Spleen (tissue), 11 donors: ENCODE data around the gene DAZAP1. TPM values are rescaled to one million over a fixed set of nuclear protein-coding genes. Genes with fewer than 3 reads are reported as not detected.

ENCODE experiments used
- DNase-seq: peaks from one replicate; pipeline ENCODE4 v3.0.0-alpha.2; 2020
- H3K27ac ChIP-seq, 8 donors: fragments of 200-600 bp; sonication (generic) in 7 of 8; 1 replicate in 4 of 8; 2 replicates in 4 of 8; pipeline versions ENCODE4 v1.5.0 to v1.8.0; 2016 to 2021; ENCODE audit warnings: inconsistent platforms in 4 of 8, mild to moderate bottlenecking in 4 of 8, moderate library complexity in 1 of 8
- H3K27me3 ChIP-seq, 7 donors: fragments of 200-600 bp; sonication (generic) in 6 of 7; replicated peaks in 1 of 7; 1 replicate in 4 of 7; 2 replicates in 3 of 7; pipeline versions ENCODE4 v1.5.0 to v1.8.0; 2016 to 2021; ENCODE audit warnings: inconsistent platforms in 3 of 7, mild to moderate bottlenecking in 1 of 7
- H3K36me3 ChIP-seq, 6 donors: fragments of 200-600 bp; sonication (generic) in 5 of 6; 1 replicate in 4 of 6; 2 replicates in 2 of 6; pipeline versions ENCODE4 v1.5.0 to v1.8.0; 2016 to 2021; ENCODE audit warnings: inconsistent platforms in 2 of 6
- H3K4me1 ChIP-seq, 6 donors: fragments of 200-600 bp; sonication (generic) in 5 of 6; 1 replicate in 3 of 6; 2 replicates in 3 of 6; pipeline versions ENCODE4 v1.5.0 to v1.8.0; 2016 to 2021; ENCODE audit warnings: inconsistent platforms in 3 of 6
- H3K4me3 ChIP-seq, 8 donors: fragments of 200-600 bp; sonication (generic) in 7 of 8; 1 replicate in 4 of 8; 2 replicates in 4 of 8; pipeline versions ENCODE4 v1.5.0 to v1.8.0; 2016 to 2021; ENCODE audit warnings: inconsistent platforms in 4 of 8, mild to moderate bottlenecking in 4 of 8, moderate library complexity in 2 of 8
- H3K9me3 ChIP-seq, 8 donors: fragments of 200-600 bp; sonication (generic) in 7 of 8; 1 replicate in 4 of 8; 2 replicates in 4 of 8; pipeline versions ENCODE4 v1.5.0 to v1.8.0; 2016 to 2021; ENCODE audit warnings: inconsistent platforms in 4 of 8
- POLR2A ChIP-seq, 3 donors: fragments of 450-650 bp; IDR thresholded peaks; one replicate each; pipeline ENCODE4 v1.5.1; 2017; ENCODE audit warnings: antibody characterized with exemption in 3 of 3, mild to moderate bottlenecking in 1 of 3
- POLR2AphosphoS5 ChIP-seq, 3 donors: sonication (generic); formaldehyde crosslinking; IDR thresholded peaks; one replicate each; pipeline ENCODE4 v1.5.1; 2017; ENCODE audit warnings: antibody characterized with exemption in 3 of 3
- WGBS, 5 donors: extraction: QIAGEN DNeasy Blood & Tissue Kit in 3 of 5; methylation state at CpG; one replicate each; pipeline versions ENCODE4 v1.1.5 to v1.1.7; 2013 to 2018; 5-methylcytosine and 5-hydroxymethylcytosine counted together
- intact Hi-C: fragments of 100-400 bp; cut with DNase I; formaldehyde crosslinking; loops from one replicate; pipeline ENCODE4 v1.15.0; 2023; ENCODE audit warnings: low total_unique reads
- polyA plus RNA-seq, 3 donors: library from polyadenylated mRNA; stranded (reverse); fragments of 200-250 nt; gene quantifications; one replicate each; pipeline ENCODE4 v1.2.1, GENCODE V29; 2013
- total RNA-seq, 7 donors: library from RNA; depleted of rRNA in 3 of 7; stranded (reverse); fragments of >200 nt in 3 of 7; fragmentation: NEBNext Ultra II Directional in 4 of 7; extraction: Animal tissue kit (Norgen Biotek cat#: 25700) in 4 of 7; gene quantifications; one replicate each; pipeline versions ENCODE4 v1.1.0 to v1.2.1, GENCODE V29; 2016 to 2021
- TF ChIP-seq, protein P1 (sequence below), 11 experiments: fragments of 200-600 bp in 7 of 11; fragments of 450-650 bp in 4 of 11; sonication (generic) in 4 of 11; IDR thresholded peaks in 8 of 11; conservative IDR thresholded peaks in 3 of 11; 1 replicate in 7 of 11; 2 replicates in 4 of 11; pipeline versions ENCODE4 v1.4.0 to v1.8.0; 2016 to 2021; ENCODE audit warnings: antibody characterized with exemption in 11 of 11, inconsistent platforms in 4 of 11, mild to moderate bottlenecking in 1 of 11
- donor health status: healthy with polysubstance abuse.
- donor health status: DM: no; HTN: no; CAD: no; lungs with moderate emphysema.
- donor health status: DM: no; HTN: no; CAD: no.
- donor health status: Bipolar disorder and iron deficiency.
- donor health status: healthy.
- donor health status: DM: no; HTN: no; CAD: no.
- donor health status: DM: yes; HTN: yes; CAD: no.

Gene DAZAP1
- total and polyA plus RNA-seq, 10 donors: 43.8 to 137 (median 99.6) TPM

DNA sequence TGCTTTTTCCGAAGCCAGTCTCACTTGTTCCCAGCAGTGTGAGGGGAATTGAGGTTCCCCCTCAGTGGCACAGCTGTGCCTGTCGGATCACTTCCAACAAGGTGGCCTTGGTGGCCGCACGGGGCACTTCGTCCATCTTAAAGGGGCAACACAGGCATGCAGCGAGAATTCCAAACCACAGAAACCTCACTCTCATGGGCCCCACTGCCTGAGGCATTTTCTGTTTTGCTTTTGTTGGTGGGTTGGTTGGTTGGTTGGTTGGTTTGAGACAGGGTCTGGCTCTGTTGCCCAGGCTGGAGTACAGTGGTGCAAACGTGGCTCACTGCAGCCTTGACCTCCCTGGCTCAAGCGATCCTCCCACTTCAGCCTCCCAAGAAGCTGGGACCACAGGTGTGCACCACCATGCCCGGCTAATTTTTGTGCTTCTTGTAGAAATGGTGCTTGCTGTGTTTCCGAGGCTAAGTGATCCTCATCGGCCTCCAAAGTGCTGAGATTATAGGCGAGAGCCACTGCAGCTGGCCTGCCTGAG lies 27.4 kb upstream of the DAZAP1 start:
- no peaks in the 10 kb centered on the region for H3K9me3 ChIP-seq
- peak overlapping the region in 2 of 8 donors; percentile 79 to 82 for H3K27ac ChIP-seq
- no peak for DNase-seq
- peaks cover 0 to 22% (median 12%) of the 10 kb centered on the region in 6 donors for H3K36me3 ChIP-seq
- H3K4me1 ChIP-seq: peaks cover 10 to 80% (median 42%) of the 10 kb centered on the region in 6 donors
- H3K27me3 ChIP-seq: no peaks in the 10 kb centered on the region
- no peak overlapping the region for H3K4me3 ChIP-seq
- 70 to 89% (median 72%) methylated on average over 12 of the region's 12 CpGs for WGBS, 5 donors
- TF ChIP-seq, protein P1, sequence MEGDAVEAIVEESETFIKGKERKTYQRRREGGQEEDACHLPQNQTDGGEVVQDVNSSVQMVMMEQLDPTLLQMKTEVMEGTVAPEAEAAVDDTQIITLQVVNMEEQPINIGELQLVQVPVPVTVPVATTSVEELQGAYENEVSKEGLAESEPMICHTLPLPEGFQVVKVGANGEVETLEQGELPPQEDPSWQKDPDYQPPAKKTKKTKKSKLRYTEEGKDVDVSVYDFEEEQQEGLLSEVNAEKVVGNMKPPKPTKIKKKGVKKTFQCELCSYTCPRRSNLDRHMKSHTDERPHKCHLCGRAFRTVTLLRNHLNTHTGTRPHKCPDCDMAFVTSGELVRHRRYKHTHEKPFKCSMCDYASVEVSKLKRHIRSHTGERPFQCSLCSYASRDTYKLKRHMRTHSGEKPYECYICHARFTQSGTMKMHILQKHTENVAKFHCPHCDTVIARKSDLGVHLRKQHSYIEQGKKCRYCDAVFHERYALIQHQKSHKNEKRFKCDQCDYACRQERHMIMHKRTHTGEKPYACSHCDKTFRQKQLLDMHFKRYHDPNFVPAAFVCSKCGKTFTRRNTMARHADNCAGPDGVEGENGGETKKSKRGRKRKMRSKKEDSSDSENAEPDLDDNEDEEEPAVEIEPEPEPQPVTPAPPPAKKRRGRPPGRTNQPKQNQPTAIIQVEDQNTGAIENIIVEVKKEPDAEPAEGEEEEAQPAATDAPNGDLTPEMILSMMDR (IDR thresholded peaks at IDR 0.05 in 8 of 11, conservative IDR thresholded peaks at IDR 0.05 in 3 of 11): no peak
- no peak for TF ChIP-seq POLR2AphosphoS5 (IDR thresholded peaks at IDR 0.05)
- no peak for TF ChIP-seq POLR2A (IDR thresholded peaks at IDR 0.05)
- intact Hi-C loops: loop anchor here (10.0 kb wide), 1 partner anchor 95 kb away; the partner anchor contains the start of gene EFNA2

DNA sequence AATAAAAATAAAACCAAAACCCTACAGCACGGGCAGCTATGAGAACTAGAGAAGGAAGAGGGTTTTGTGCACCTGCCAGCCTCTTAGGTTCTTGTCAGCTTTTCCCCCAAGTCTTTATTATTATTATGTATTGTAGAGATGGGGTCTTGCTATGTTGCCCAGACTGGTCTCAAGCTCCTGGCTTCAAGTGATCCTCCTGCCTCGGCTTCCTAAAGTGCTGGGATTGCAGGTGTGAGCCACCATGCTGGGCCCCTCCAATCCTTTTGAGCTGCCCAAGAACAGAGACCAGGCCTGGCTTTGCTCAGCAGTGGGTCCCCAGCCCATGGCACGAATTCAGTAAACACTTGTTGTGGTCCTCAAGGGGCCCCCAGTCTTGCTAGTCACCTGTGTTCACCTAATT lies 25.1 kb upstream of the DAZAP1 start:
- TF ChIP-seq POLR2AphosphoS5 (IDR thresholded peaks at IDR 0.05) (no peak), POLR2A (IDR thresholded peaks at IDR 0.05) (no peak)
- TF ChIP-seq, protein P1 (IDR thresholded peaks at IDR 0.05 in 8 of 11, conservative IDR thresholded peaks at IDR 0.05 in 3 of 11): no peak
- H3K27me3 ChIP-seq: no peaks in the 10 kb centered on the region
- WGBS, 5 donors: 70 to 91% (median 84%) methylated on average over 3 of the region's 3 CpGs
- H3K9me3 ChIP-seq: no peaks in the 10 kb centered on the region
- no peak overlapping the region for H3K4me3 ChIP-seq
- H3K4me1 ChIP-seq: peaks cover 11 to 91% (median 49%) of the 10 kb centered on the region in 6 donors
- H3K27ac ChIP-seq: no peak overlapping the region
- peaks cover 0 to 29% (median 6%) of the 10 kb centered on the region in 6 donors for H3K36me3 ChIP-seq
- no peak for DNase-seq
- intact Hi-C loops: no loop called here

DNA sequence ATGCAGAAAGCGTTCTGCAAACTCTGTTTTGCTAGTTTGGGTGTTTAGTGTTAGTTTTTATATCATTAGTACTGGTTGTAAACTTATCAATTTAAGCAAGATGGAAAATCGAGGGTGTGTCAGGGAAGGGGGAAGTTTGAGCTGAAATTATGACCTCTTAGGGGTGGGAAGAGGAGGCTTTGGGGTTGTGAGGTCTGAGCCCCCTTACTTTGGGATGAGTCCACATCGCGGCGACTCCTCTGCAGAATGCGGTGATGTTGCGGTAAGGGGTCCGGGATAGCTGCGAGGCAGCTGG lies 24.4 kb upstream of the DAZAP1 start:
- 12 to 16% (median 13%) methylated on average over 9 of the region's 9 CpGs for WGBS, 5 donors
- peaks cover 0 to 28% (median 3%) of the 10 kb centered on the region in 6 donors for H3K36me3 ChIP-seq
- DNase-seq: no peak
- intact Hi-C loops: no loop called here
- H3K27ac ChIP-seq: peak overlapping the region in 7 of 8 donors; percentile 87 to 97 (median 90)
- H3K27me3 ChIP-seq: no peaks in the 10 kb centered on the region
- no peak for TF ChIP-seq POLR2AphosphoS5 (IDR thresholded peaks at IDR 0.05)
- TF ChIP-seq POLR2A (IDR thresholded peaks at IDR 0.05): no peak
- TF ChIP-seq, protein P1 (IDR thresholded peaks at IDR 0.05 in 8 of 11, conservative IDR thresholded peaks at IDR 0.05 in 3 of 11): no peak
- no peaks in the 10 kb centered on the region for H3K9me3 ChIP-seq
- peak overlapping the region in 6 of 8 donors; percentile 89 to 99 (median 96) for H3K4me3 ChIP-seq
- peaks cover 11 to 90% (median 47%) of the 10 kb centered on the region in 6 donors for H3K4me1 ChIP-seq

DNA sequence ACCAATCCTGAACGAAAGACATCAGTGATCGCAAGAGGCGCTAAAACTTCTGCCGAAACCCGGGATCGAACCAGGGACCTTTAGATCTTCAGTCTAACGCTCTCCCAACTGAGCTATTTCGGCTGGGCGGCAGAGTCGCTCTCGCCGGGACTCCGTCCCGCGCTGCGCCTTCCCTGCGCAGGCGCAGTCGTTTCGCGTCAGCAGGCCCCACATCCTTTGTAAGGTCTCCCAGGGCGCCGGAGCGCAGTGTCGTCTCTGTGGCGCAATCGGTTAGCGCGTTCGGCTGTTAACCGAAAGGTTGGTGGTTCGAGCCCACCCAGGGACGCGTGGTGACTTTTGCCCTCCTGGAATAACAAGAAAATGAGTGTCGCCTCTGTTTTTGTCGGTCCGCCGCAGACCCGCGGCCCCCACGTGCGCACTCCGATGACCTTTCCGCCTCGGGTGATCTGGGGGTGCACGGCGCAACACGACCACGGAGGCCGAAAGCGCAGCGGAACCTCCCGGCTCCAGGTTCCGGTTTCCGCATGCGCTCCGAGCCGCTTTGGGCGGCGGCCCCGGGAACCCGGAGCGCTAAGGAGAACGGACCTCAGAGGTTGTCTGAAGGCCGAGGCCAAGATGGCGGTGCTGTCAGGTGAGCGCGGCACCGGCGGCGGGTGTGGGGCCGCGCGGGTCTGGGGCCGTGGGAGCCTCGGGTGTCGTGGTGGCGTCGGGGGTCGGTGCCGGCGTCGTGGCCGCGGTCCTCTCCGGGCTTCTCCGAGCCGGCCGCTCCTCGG lies 23.9 kb upstream of the DAZAP1 start, which contains the start of gene NDUFS7:
Gene NDUFS7, plus strand, starts transcription at position 596 of the 773 bp plus-strand sequence. Its CDS starts 20 bp downstream, at position 616.
- Histone ChIP-seq H3K9me3 (no peaks in the 10 kb centered on the region), H3K36me3 (peaks cover 0 to 30% (median 7%) of the 10 kb centered on the region in 6 donors), H3K4me1 (peaks cover 11 to 88% (median 47%) of the 10 kb centered on the region in 6 donors), H3K27me3 (no peaks in the 10 kb centered on the region), H3K4me3 (peak within 1 kb of the TSS; percentile 77 to 99 (median 96)), H3K27ac (peak within 1 kb of the TSS; percentile 87 to 97 (median 91))
- 0 to 1% (median 0%) methylated on average over 51 to 90 of the region's 90 CpGs for WGBS, 5 donors
- intact Hi-C loops: no loop called here
- DNase-seq: peak; percentile 96
- TF ChIP-seq POLR2A (IDR thresholded peaks at IDR 0.05) (peak in 1 of 3 donors; percentile 84), POLR2AphosphoS5 (IDR thresholded peaks at IDR 0.05) (peak; percentile 84 to 93 (median 85))
- TF ChIP-seq, protein P1 (IDR thresholded peaks at IDR 0.05 in 8 of 11, conservative IDR thresholded peaks at IDR 0.05 in 3 of 11): peak in 8 of 11 experiments; percentile 20 to 60 (median 44)
